Measurements from ENCODE around the gene NAPA. TPM values are rescaled to one million over a fixed set of nuclear protein-coding genes. Genes with fewer than 3 reads are reported as not detected.

NAPA gene
- total and polyA plus RNA-seq, 8 donors: 46.1 to 170 (median 106) TPM

DNA sequence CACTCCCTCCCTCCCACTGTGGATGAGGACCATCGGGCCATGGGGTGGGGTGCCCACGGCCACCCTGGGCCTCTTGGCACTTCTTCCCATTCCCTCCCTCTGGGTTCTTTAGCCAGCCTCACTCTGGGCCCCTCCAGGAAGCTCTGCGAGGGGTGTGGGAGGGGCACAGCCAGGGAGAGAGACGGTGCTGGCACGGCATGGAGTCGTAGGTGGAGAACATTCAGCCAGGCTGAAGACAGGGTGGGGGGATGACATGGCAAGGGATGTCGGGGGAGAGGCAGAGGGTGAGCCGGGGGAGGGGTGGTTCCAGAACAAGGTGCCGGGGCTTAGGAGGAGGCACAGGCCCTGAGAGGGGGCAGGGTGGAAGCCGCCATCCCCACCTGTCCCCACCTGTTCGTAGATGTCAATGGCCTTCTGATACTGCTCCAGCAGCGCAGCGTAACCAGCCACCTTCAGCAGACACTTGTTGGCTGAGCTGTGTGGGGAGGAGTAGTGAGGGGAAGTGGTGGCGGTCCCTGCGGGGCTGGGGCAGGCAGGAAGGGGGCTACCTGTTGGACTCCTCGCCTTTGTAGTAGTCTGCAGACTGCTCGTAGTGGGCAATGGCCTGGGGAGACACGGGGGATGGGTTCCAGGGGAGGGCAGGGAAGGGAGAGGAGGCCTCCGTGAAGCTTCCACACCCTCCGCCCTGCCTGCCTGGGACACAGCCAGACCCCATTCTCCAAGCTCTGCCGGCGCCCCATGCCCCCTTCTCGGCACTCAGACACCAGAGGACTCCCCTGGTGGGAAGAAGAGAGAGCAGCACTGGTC is 22.1 kb downstream of the NAPA start:
- H3K27me3 ChIP-seq: no peaks in the 10 kb centered on the region
- 68 to 75% (median 74%) methylated on average over 18 to 23 of the region's 23 CpGs for WGBS, 5 donors
- peaks cover 4 to 20% (median 14%) of the 10 kb centered on the region in 4 donors for H3K4me1 ChIP-seq
- H3K4me3 ChIP-seq: no peak overlapping the region
- peaks cover 49 to 97% (median 95%) of the 10 kb centered on the region in 4 donors for H3K36me3 ChIP-seq
- H3K9me3 ChIP-seq: no peaks in the 10 kb centered on the region
- TF ChIP-seq POLR2AphosphoS5 (IDR thresholded peaks at IDR 0.05) (no peak), CTCF (IDR thresholded peaks at IDR 0.05) (no peak), POLR2A (IDR thresholded peaks at IDR 0.05) (no peak), EP300 (IDR thresholded peaks at IDR 0.05) (no peak)
- intact Hi-C loops (cut with DNase I; ENCODE audit: low total_unique reads): no loop called here
- no peak overlapping the region for H3K27ac ChIP-seq
- no peak for DNase-seq

DNA sequence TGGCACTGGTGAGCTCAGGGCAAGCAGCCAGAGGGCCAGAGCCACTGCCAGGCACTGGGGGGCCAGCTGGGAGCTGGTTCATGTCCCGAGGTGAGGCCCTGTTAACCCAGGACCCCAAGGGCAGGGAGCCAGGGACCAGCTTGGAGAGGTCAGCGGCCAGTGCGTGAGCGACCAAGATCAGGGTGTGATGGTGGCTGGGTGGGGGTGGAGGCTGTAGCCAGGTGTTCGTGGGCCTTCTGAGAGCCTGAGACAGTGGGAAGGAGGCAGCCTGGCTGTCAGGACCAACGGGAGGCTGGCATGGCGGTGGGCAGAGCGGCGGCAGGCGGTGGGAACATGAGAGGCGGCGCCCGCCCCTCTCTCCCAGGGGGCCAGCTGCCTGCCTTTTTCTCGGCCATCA is 22.7 kb downstream of the NAPA start:
- intact Hi-C loops (cut with DNase I; ENCODE audit: low total_unique reads): no loop called here
- H3K36me3 ChIP-seq: peaks cover 55 to 97% (median 96%) of the 10 kb centered on the region in 4 donors
- H3K27me3 ChIP-seq: no peaks in the 10 kb centered on the region
- no peak overlapping the region for H3K4me3 ChIP-seq
- no peak for DNase-seq
- H3K27ac ChIP-seq: no peak overlapping the region
- no peaks in the 10 kb centered on the region for H3K9me3 ChIP-seq
- H3K4me1 ChIP-seq: peaks cover 0 to 14% (median 8%) of the 10 kb centered on the region in 4 donors
- 69 to 96% (median 85%) methylated on average over 4 to 14 of the region's 14 CpGs for WGBS, 5 donors
- TF ChIP-seq POLR2AphosphoS5 (IDR thresholded peaks at IDR 0.05) (no peak), CTCF (IDR thresholded peaks at IDR 0.05) (no peak), POLR2A (IDR thresholded peaks at IDR 0.05) (no peak), EP300 (IDR thresholded peaks at IDR 0.05) (no peak)

- Histone ChIP-seq H3K36me3 (peaks cover 54 to 97% (median 96%) of the 10 kb centered on the region in 4 donors), H3K4me3 (no peak overlapping the region), H3K27ac (no peak overlapping the region), H3K27me3 (no peaks in the 10 kb centered on the region), H3K9me3 (no peaks in the 10 kb centered on the region), H3K4me1 (peaks cover 0 to 8% (median 2%) of the 10 kb centered on the region in 4 donors)
- intact Hi-C loops (cut with DNase I; ENCODE audit: low total_unique reads): no loop called here
- no peak for TF ChIP-seq POLR2AphosphoS5 (IDR thresholded peaks at IDR 0.05)
- no peak for TF ChIP-seq CTCF (IDR thresholded peaks at IDR 0.05)
- no peak for TF ChIP-seq EP300 (IDR thresholded peaks at IDR 0.05)
- no peak for TF ChIP-seq POLR2A (IDR thresholded peaks at IDR 0.05)
- no peak for DNase-seq
- WGBS, 5 donors: 71 to 78% (median 76%) methylated on average over 11 to 22 of the region's 22 CpGs
Observed at GRCh38 chr19:47491358-47492136, 23.3 kb downstream of the NAPA start.

DNA sequence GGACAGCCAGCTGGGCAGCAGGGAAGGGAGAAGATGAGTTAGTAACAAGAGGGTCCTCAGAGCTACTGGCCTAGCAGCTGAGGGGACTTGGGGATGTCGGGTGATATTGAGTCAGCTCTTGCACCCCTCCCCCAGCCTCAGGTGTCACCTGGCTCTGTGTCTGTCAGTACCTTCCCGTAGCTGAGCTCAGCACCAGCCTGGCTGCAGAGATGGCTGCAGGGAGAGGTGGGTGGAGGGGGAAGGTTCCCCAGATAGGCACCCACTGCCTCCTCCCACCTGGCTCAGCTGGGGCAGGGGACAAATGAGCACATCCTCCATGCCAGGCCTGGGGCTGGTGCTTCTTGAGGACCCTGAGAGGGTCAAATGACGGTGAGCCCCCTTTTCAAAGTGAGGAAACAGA is 24.0 kb downstream of the NAPA start:
- Histone ChIP-seq H3K4me3 (no peak overlapping the region), H3K27ac (no peak overlapping the region), H3K27me3 (no peaks in the 10 kb centered on the region), H3K9me3 (no peaks in the 10 kb centered on the region), H3K36me3 (peaks cover 49 to 94% (median 91%) of the 10 kb centered on the region in 4 donors), H3K4me1 (peaks cover 0 to 6% (median 2%) of the 10 kb centered on the region in 4 donors)
- TF ChIP-seq CTCF (IDR thresholded peaks at IDR 0.05) (no peak), POLR2AphosphoS5 (IDR thresholded peaks at IDR 0.05) (no peak), POLR2A (IDR thresholded peaks at IDR 0.05) (no peak), EP300 (IDR thresholded peaks at IDR 0.05) (no peak)
- intact Hi-C loops (cut with DNase I; ENCODE audit: low total_unique reads): no loop called here
- DNase-seq: no peak
- WGBS, 5 donors: 53 to 62% (median 59%) methylated on average over 2 to 3 of the region's 3 CpGs

Measured in stomach (tissue), 9 donors.